Stimulated activated CD8-positive, alpha-beta memory T cell treated with anti-CD3 and anti-CD28 coated beads, Interleukin-2, amount 100 ng/mL, for 1 hour (primary cell): ENCODE measurements around the gene B4GALT4.

Experiments used
- DNase-seq, 2 donors: peaks; one replicate each; pipeline ENCODE4 v3.0.0-alpha.2; 2020; ENCODE audit warnings: low read depth in 2 of 2

B4GALT4 gene

GRCh38 chr3:119237299-119237698, 3.4 kb downstream of the B4GALT4 start:
- no peak for DNase-seq

DNA sequence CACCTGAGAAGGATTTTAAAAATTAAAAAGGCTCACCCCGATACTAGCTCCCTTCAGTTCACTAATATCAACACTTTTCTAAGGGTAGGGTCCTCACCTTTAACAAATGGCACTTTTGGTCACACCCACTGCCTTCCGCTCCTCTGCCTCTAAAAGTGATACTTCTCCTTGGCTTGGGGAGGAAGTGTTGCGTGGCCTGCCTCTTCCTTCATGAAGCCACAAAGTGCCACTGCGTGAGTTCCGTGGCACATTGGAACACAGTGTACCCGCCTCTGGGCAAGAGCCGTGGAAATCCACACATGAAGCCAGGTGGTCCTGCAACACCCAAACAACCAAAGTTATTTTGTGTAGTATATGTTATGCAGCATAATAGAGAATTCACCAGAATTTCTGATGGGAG, 3.9 kb downstream of the B4GALT4 start:
- DNase-seq = peak in 1 of 2 donors; percentile 20

- DNase-seq = no peak
Measured at GRCh38 chr3:119235151-119235550, 5.5 kb downstream of the B4GALT4 start.

DNA sequence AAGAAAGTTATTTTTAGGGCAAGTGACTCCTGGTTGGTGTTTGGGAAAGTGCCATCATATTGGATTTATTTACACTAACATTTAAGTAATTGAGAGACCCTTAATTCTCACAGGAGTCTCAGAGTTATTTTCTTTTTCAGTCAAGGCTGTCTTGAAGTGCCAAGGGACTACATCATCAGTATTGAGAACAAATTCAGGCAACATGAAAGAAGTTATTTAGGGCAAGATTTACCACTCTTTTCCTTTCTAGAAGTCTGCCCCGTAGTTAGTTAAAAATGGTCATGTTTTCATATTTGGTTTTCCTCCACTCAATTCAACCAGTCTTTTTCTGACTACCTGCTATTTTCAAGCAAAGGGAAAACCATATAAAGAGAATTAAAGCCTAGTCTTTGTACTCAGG, 6.1 kb downstream of the B4GALT4 start:
- no peak for DNase-seq

- no peak for DNase-seq
Measured at GRCh38 chr3:119230745-119231144, 9.9 kb downstream of the B4GALT4 start.

DNA sequence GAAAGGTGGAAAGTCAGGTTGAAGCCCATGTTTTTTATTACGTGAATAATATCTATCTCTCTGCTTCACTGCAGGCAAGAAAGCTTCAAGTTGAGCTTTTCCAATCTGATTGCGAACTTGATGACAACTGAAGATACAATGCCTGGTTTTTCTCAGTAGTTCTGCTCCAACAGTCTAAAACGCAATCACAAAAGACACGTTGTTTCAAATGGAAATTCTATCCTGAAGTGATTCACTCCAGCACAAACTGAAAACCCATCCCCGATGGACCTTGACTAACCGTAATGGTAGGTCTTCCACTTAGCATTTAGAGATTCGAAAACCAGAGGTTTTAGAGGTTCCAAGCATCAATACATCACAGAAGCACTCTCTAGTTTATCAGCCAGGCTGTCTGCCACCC, 10.6 kb downstream of the B4GALT4 start:
- DNase-seq = no peak

DNA sequence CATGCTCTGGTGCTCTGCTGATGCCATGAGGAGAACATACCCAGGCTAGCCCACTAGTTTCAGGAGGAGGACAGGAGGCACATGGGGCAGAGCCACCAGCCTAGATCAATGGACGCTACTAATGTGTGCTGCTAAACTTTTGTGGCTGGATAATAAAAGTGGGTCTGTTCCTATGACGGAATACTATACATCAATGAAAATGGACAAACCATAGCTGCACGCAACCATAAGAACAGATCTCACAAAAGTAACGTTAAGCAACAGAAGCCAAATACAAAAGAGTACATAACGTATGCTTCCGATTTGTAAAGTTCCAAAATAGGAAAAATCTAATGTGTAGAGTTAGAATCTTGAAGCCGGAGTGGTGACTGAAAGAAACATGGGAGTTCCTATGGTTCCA, 11.5 kb downstream of the B4GALT4 start:
- no peak for DNase-seq

- no peak for DNase-seq
Measured at GRCh38 chr3:119228373-119229145, 12.1 kb downstream of the B4GALT4 start.

DNA sequence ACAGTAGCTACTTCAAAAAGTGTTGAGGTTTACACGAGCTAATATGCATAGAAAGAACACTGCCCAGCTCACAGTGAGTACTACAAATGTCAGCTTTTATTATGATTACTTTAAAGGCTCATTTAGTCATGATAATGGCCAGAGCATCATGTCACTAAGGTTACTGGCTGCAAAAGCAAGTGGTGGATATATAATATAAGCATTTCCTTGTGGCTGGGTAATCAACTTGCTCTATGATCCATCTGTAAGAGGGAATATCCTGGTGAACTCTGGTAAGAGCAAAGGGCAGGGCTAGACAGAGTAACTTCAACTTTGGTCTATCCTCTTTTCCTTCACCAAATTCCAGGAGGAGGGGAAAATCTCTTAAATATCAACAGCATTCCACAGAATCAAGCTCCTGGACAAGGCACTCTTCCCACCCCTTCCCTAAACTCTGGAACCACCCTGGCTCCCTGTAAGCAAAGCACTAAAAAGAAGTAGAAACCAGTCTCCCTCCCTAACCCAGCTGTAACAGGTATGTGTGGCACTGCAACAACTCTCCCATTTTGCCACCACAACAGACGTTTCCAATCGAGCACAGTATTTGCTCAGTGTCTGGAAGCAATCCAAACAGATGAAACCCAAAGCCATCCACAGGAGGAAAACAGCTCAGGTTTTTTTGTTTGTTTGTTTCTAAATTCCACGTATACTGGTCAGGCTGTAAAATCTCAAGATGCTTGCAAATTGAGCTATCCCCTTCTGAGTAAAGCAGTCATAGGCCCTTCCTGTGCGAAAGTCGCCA, 13.4 kb downstream of the B4GALT4 start:
- DNase-seq = no peak

GRCh38 chr3:119225121-119225520, 15.6 kb downstream of the B4GALT4 start:
- DNase-seq = no peak

- DNase-seq = no peak
Measured at GRCh38 chr3:119223511-119223910, 17.2 kb downstream of the B4GALT4 start.

DNA sequence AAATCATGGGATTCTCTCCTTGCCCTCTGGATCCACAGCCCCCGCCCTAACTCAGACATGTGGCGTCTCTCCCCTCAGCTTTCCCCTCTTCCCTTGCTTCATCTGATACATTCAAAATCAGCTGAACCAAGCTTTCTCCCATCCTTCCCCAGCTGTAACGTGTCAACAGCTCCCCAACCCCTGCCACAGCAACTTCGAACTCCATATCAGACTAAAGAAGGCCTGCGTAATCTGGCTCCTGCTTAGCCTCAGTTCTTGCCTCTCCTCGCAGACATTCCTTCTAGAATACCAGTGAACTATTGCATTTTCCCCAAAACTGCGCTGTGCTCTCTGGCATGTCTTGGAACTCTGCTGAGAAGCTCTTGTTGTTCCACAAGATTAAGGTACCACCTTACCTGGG, 18.3 kb downstream of the B4GALT4 start:
- no peak for DNase-seq

DNA sequence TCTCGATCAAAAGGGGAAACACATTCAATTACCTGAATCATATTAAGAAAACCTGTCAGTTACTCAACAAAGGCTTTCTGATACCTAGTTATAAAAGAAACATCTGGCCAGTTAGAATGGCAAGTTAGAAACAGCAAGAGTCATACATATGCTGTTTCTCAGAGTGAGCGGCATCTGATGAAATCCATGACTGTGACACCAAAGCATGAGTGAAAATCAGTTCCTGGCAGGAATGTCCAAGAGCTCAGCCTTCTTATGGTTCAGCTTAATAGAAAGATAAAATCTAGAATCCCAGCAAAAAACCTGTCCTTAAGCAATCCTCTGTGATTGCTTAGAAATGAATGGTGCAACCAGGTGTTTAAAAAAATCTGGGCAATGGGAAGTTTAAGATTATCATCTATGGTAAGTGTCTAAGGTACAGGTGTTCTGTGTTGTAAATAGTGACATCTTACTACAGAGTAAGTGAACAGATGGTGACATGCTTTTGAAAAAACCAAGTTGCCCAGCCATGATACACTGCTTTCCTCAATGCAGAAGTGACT, 18.8 kb downstream of the B4GALT4 start:
- no peak for DNase-seq

- DNase-seq = no peak
Measured at GRCh38 chr3:119220970-119221667, 19.6 kb downstream of the B4GALT4 start.

DNA sequence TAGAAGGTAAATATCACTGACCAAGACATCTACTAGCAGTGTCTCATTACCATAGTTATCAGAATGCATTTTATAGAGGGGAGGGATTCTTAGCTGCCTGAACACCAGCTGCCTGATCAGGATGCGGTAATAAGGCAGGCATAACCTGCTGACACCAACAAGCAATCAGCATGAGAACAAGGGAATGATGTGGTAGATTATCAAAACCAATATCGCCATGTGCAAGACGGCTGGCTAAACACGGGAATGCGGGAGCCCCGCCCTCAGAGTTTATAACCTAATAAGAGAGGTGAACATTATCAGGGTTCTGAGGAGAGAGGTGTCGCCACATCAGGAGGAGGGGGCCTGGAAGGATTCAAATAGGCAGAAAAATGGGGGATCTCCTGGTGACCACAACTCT, 20.5 kb downstream of the B4GALT4 start:
- DNase-seq = no peak

- no peak for DNase-seq
Measured at GRCh38 chr3:119219069-119219468, 21.6 kb downstream of the B4GALT4 start.

DNA sequence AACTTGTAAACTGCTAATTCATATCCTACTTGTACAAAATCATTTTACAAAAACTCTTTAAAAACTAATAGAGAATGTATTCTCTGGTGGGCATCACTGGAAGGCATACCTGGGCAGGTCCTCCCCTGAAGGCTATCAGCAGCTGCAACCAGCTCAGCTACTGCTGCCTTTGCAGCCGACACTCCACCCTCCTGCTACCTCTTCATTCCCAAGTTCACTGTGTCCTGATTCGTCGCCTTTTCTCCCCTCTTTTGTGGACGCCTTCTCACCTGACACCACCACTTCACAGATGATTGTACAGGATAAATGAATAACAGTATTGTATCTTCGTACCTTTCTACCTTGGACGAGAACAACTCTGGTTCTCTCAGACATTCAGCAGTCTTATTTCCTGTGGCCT, 28.9 kb downstream of the B4GALT4 start:
- no peak for DNase-seq

DNA sequence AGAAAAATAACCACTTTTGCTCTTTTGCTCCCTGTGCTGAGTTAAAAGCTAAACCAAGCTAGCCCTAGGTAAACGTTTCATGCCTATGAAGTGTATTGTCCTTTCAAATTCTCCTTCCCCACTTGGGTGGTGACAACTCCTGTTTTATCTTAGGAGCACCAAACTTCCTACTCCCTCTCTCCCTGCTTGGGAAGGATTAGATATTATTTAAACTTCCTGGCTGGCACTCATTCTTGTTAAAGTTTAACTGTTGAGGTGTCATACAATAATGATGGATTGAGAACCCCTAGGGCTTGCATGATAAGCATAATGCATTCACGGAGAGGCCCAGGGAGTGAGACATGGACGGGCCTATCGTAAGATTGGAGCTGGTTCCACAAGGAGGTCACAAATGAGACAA, 29.5 kb downstream of the B4GALT4 start:
- DNase-seq = no peak

DNA sequence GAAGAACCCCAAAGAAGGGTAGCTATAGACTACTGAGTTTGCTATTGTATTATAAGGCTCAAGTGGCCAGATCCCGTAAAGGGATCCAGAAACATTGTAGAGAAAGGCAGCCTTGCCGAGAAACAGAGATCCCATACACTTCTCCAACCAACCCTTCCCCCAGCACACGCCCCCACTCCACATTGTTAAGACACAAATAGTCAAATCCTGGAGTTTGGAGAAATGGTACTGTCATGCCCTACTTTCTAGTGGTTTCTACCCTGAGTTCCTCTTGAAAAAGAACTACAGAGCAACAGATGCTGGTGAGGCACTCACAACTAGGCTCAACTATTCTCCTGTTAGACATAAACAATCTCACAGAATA, 33.2 kb downstream of the B4GALT4 start:
- DNase-seq = no peak

DNA sequence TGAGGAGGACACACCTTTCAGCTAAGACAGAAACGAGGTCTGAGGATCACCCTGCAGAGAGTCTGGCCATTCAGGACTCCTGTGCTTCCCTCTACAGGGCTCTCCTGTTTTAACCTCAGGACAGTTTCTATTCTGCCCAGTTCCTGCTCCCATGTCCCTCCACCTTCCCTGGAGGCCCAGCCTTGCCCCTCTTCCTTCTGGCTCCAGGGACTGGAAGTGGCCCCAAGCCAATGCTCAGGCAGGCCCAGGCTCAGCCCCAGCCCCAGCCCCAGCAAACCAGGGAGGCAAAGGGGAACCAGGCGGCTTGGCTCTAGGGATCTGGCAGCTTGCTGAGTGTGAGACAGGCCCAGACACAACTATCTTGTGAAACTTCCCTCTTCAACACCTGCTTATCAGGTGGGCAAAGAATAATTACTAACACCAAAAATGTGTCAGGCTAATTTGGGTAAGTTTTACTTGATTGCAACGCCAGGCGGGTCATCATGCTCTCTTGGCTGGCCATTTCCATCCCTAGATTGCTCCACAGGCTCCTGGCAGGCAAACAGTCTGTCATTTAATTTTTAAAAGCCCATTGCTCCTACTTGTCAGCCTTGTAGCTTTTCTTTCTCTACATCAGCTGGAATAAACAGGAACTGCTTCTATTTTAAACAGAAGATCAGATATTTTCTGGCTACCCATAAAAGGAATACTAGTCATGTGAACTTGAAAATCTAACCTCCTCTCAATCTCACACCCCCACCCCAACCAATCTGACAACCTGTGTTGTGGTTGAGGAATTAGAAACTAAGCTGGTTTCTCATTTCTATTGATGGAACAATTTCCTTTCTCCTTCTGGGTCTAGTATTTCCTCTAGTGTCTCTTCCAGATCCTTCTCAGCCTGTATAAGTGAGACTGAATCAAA, 33.8 kb downstream of the B4GALT4 start:
- no peak for DNase-seq

DNA sequence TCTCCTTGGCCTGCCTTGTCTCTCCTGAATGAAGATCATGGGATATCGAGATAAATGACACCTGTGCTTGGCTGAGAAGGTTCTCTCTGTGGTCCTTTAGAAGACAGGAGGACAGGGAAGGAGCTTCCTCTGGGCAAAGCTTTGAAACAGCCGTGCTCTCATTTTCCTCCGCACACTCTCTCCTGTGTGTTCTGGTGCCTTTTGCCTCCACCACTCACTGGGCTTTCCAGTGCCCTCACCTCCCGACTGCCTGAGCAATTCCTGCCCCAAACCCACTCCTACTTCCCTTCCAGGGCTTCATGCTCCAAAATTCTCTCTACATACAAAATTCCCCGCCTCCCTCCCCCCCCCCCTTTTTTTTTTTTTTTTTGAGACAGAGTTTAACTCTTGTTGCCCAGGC, 35.0 kb downstream of the B4GALT4 start:
- DNase-seq = no peak
